HG02884 (cell line): ENCODE results near the gene CYP2W1.

Experiments used
- ATAC-seq: cut with Tn5 transposase; IDR thresholded peaks from one replicate; pipeline ENCODE4 v1.9.1; 2021; ENCODE audit warnings: mild to moderate bottlenecking, moderate library complexity; ENCODE audit not compliant: unreplicated experiment

CYP2W1 gene

DNA sequence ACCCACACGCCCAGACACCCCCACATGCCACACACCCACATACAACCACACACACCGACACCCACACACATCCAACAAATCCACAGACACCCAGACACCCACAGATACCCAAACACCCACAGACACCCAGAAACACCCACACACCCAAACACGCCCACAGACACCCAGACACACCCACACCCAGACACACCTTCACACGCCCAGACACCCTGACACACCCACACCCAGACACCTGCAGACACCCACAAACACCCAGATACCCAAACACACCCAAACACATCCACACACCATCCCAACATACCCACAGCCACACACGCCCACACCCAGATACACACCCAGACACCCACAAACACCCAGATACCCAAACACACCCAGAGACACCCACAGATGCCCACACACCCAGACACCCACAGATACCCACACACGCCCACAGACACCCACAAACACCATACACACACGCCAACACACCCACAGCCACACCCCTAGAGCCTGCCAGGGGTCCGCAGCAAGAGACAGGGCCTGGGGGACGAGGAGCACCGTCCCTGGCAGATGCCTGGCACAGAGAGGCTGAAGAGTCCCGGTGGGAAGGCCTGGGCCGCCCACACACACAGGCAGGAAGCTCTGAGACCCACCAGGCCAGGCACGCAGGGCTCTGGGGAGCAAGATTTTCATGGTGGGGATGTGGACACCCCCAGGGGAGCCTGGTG, 28.5 kb downstream of the CYP2W1 start:
- no peak for ATAC-seq

GRCh38 chr7:1012004-1012715, 29.2 kb downstream of the CYP2W1 start:
- no peak for ATAC-seq

DNA sequence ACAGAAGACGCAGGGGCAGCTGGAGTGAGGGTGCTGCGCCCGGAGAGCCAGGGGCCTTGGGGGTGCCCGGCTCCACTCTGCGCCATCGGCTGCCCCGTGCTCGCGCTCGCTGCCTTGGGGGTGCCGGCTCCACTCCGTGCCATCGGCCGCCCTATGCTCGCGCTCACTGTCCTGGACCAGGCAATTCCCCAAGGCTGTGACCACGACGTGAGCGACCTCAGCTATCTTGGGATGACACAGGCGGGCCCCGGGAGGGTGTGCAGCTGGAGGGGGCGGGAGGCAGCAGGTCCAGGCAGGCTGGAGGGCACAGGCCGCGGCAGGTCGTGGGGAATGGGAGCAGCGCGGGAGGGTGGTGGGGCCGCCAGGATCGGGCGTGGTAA, 29.7 kb downstream of the CYP2W1 start:
- ATAC-seq = no peak

DNA sequence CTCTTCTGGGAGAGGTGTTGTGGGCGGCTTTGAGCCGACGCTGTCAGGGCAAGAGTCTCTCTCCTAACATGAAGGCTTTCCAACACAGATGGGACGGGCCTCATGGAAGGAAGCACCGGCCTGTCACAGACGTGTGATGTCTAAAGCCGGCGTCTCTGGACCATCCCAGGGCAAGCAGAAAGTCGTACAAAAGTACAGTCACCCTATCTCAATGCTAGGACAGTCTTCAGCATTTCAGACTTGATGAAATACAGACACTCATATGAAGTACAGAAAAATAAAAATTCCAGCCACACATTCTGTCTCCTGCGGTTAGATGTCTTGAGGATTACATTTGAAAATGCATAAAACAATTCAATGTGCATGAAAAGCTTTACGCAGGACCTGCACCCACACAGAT, 30.6 kb downstream of the CYP2W1 start:
- ATAC-seq = no peak

GRCh38 chr7:1014681-1015080, 31.7 kb downstream of the CYP2W1 start:
- no peak for ATAC-seq

GRCh38 chr7:1015196-1016121, 32.5 kb downstream of the CYP2W1 start:
- ATAC-seq = no peak

DNA sequence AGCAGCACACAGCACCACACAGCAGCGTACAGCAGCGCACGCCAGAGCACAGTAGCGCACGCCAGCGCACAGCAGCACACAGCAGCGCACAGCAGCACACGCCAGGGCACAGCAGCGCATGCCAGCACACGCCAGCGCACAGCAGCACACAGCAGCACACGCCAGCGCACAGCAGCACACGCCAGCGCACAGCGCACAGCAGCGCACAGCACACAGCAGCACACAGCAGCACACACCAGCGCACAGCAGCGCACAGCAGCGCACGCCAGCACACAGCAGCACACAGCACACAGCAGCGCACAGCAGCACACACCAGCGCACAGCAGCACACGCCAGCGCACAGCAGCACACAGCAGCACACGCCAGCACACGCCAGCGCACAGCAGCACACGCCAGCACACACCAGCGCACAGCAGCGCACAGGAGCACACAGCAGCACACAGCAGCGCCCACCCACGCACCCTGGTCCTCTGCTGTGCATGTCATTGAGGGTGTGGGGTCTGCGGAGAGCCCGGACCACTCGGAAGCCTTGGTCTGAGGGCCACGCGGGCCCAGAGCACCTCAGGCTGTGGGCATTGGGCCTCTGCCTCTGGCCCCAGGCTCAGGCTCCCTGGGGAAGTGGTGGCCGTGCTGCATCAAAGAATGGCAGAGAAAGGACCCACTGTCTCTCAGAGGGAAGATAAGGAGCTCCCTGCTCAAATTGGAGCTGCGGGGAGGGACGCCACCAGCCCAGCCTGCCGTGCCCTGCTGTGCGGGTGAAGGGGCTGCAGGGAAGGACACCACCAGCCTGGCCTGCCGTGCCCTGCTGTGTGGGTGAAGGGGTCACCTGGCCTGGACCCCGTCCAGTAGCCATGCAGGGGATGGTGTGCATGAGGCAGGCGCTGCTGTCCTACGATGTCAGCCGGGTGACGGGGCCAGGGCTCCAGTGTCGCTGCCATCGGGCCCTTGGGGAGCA, 33.9 kb downstream of the CYP2W1 start:
- ATAC-seq = no peak

- no peak for ATAC-seq
These were observed 34.8 kb downstream of the CYP2W1 start for GRCh38 chr7:1017586-1018333.

GRCh38 chr7:1018334-1018695, 35.3 kb downstream of the CYP2W1 start:
- ATAC-seq = no peak

DNA sequence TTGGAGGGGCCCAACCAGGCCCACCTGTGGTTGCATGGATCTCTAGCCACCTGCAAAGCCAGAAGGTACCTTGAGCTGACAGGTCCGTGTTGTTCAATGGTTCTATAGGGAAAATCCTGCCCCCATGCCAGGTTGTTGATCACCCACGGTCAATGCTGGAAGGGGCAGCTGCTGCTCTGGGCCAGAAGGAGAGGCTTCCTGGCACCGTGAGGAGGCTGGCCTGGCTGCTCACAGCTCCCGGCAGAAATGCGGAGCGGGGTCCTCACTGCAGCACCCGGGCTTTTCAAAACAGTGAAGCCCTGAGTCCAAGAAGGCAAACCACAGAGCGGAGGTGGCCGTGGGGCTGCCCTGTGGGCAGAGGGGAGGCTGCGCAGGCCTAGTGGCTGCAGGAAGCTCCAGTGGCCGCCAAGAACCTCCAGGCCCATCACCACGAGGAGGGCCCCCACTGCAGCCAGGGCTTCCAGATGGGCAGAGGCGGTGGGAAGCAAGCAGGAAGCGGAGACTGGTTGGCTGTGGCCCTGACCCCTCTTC, 36.3 kb downstream of the CYP2W1 start:
- no peak for ATAC-seq

- no peak for ATAC-seq
These were observed 37.0 kb downstream of the CYP2W1 start for GRCh38 chr7:1019789-1020610.

GRCh38 chr7:1020849-1021251, 37.9 kb downstream of the CYP2W1 start:
- ATAC-seq = no peak

GRCh38 chr7:1021366-1021765, 38.4 kb downstream of the CYP2W1 start:
- no peak for ATAC-seq

DNA sequence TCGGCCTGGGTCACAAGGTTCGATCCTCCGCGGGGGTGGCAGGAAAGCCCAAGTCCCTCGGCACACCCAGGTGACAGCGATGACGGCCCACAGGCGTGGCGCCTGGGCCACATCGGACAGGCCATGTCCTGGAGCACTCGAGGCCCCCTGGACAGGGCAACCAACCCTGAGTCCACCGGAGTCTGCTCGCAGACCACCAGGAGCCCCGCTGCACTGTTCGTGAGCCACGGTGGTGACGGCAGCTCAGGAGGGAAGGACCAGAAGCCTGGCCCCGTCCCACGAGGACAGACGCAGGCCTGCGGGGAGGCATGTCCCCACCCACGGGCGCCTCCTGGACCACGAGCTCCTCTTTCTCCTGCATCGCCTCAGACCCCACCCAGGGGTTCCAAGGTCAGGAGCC, 39.0 kb downstream of the CYP2W1 start:
- no peak for ATAC-seq

DNA sequence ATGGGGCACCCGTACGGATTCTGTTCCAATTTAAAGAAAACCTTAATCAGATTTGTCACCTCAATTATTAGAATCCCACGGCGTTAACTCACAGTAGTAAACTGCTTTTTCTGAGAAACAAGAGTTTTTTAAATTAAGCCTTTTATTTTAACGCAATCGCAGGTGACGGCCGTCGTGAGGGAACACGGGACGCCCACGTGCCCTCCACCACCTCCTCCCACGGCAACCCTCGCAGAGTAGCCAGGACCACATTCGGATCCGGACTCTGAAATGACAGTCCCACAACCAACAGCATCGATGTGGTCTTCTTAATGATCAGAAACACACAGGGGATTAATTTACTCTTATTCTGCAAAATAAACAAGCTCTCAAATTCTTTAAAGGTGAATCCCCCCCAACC, 39.4 kb downstream of the CYP2W1 start:
- no peak for ATAC-seq

- no peak for ATAC-seq
These were observed 40.0 kb downstream of the CYP2W1 start for GRCh38 chr7:1022801-1023465.

DNA sequence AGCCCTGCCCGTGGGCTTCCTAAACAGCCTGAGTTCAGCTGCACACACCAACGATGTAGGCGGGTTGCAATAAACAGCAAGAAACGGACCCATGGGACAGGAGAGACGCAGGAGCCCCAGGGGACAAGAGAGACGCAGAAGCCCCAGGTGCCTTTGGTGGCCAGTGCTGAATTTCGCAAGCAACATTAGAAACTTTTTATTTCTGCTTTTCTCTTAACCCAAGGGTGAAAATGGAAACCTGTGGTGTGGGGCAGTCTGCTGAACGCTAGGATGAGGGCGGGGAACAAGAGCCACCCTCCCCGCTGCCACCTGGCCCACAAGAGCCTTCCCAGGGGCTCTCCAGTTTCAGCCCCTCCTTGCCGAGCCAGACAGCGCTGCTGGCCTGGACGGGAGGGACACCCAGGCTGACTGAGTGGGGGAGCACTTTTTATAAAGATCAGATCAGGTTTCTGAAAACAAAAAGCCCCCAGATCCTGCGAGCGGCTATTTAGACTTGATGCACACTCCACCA, 41.4 kb downstream of the CYP2W1 start:
- ATAC-seq = peak; percentile 42
